Esophagus (tissue), 2 donors: ENCODE results near the gene C1orf116. TPM values are rescaled to one million over a fixed set of nuclear protein-coding genes. Genes with fewer than 3 reads are reported as not detected.

Experiments used
- H3K27ac ChIP-seq, 2 donors: one replicate each; pipeline ENCODE4 v1.5.1; 2013; ENCODE audit warnings: low read depth in 2 of 2, mild to moderate bottlenecking in 2 of 2, inconsistent platforms in 1 of 2, low read length in 1 of 2, moderate library complexity in 1 of 2
- H3K27me3 ChIP-seq, 2 donors: one replicate each; pipeline ENCODE4 v1.6.1; 2013; ENCODE audit warnings: low read length in 2 of 2, control low read depth in 1 of 2, mild to moderate bottlenecking in 1 of 2; ENCODE audit not compliant: insufficient read depth in 2 of 2, control insufficient read depth in 1 of 2
- H3K36me3 ChIP-seq, 2 donors: one replicate each; pipeline ENCODE4 v1.6.1; 2013; ENCODE audit warnings: low read length in 1 of 2; ENCODE audit not compliant: control insufficient read depth in 2 of 2, insufficient read depth in 2 of 2
- H3K4me1 ChIP-seq, 2 donors: one replicate each; pipeline ENCODE4 v1.6.1; 2013; ENCODE audit warnings: low read length in 1 of 2; ENCODE audit not compliant: control insufficient read depth in 2 of 2, insufficient read depth in 2 of 2
- H3K4me3 ChIP-seq, 2 donors: one replicate each; pipeline ENCODE4 v1.5.1; 2013; ENCODE audit warnings: low read length in 2 of 2, mild to moderate bottlenecking in 2 of 2, low read depth in 1 of 2, moderate library complexity in 1 of 2
- H3K9me3 ChIP-seq, 2 donors: one replicate each; pipeline ENCODE4 v1.6.1; 2013; ENCODE audit warnings: mild to moderate bottlenecking in 2 of 2, low read depth in 1 of 2, low read length in 1 of 2, moderate library complexity in 1 of 2; ENCODE audit not compliant: control insufficient read depth in 2 of 2, insufficient read depth in 1 of 2
- WGBS, 2 donors: extraction: QIAGEN DNeasy Blood & Tissue Kit; methylation state at CpG; one replicate each; pipeline ENCODE4 v1.1.7; 2013; 5-methylcytosine and 5-hydroxymethylcytosine counted together
- polyA plus RNA-seq, 2 donors: library from polyadenylated mRNA; stranded (reverse); fragments of 200-250 nt; gene quantifications; one replicate each; pipeline ENCODE4 v1.2.3, GENCODE V29; 2013
- donor health status: healthy with polysubstance abuse.
- donor health status: Bipolar disorder and iron deficiency.

The C1orf116 gene
- polyA plus RNA-seq, 2 donors, result 72.9 to 85.8 TPM

- H3K27ac ChIP-seq, result peak within 1 kb of the TSS; percentile 88 to 99
- no peaks in the 10 kb centered on the region for H3K27me3 ChIP-seq
- WGBS, 2 donors, result 2 to 3% methylated on average over 56 of the region's 56 CpGs
- H3K9me3 ChIP-seq, result no peaks in the 10 kb centered on the region
- peaks cover 0 to 7% of the 10 kb centered on the region in 2 donors for H3K36me3 ChIP-seq
- no peaks in the 10 kb centered on the region for H3K4me1 ChIP-seq
- peak within 1 kb of the TSS; percentile 72 to 97 for H3K4me3 ChIP-seq
These were observed 20.6 kb upstream of the C1orf116 start, which contains the start of gene PFKFB2 for GRCh38 chr1:207052911-207053769. PFKFB2 (plus strand) TSS chr1:207053275; CDS start chr1:207054718, 1,443 bp downstream.

GRCh38 chr1:207051191-207051943 lies 18.8 kb upstream of the C1orf116 start, which contains the start of gene YOD1:
YOD1 (minus strand) TSS chr1:207051208; CDS start chr1:207051030, 178 bp downstream.
- no peaks in the 10 kb centered on the region for H3K27me3 ChIP-seq
- WGBS, 2 donors, result 34 to 55% methylated on average over 15 of the region's 15 CpGs
- peak within 1 kb of the TSS; percentile 88 to 99 for H3K27ac ChIP-seq
- no peaks in the 10 kb centered on the region for H3K4me1 ChIP-seq
- peaks cover 0 to 7% of the 10 kb centered on the region in 2 donors for H3K36me3 ChIP-seq
- H3K4me3 ChIP-seq, result peak within 1 kb of the TSS; percentile 88 to 97
- H3K9me3 ChIP-seq, result no peaks in the 10 kb centered on the region

GRCh38 chr1:207050480-207051190 lies 18.1 kb upstream of the C1orf116 start:
- Histone ChIP-seq H3K9me3 (no peaks in the 10 kb centered on the region), H3K4me1 (no peaks in the 10 kb centered on the region), H3K36me3 (peaks cover 0 to 7% of the 10 kb centered on the region in 2 donors), H3K27ac (peak overlapping the region; percentile 81 to 97), H3K27me3 (no peaks in the 10 kb centered on the region), H3K4me3 (peak overlapping the region; percentile 88 to 97)
- WGBS, 2 donors, result 0 to 1% methylated on average over 47 of the region's 47 CpGs

GRCh38 chr1:207049974-207050391 lies 17.4 kb upstream of the C1orf116 start:
- 1% methylated on average over 6 of the region's 6 CpGs for WGBS, 2 donors
- H3K4me3 ChIP-seq, result peak overlapping the region; percentile 88 to 97
- H3K36me3 ChIP-seq, result peaks cover 0 to 7% of the 10 kb centered on the region in 2 donors
- peak overlapping the region; percentile 81 to 97 for H3K27ac ChIP-seq
- H3K4me1 ChIP-seq, result no peaks in the 10 kb centered on the region
- H3K9me3 ChIP-seq, result no peaks in the 10 kb centered on the region
- no peaks in the 10 kb centered on the region for H3K27me3 ChIP-seq

- 50% methylated on average over 8 of the region's 8 CpGs for WGBS, 2 donors
- no peaks in the 10 kb centered on the region for H3K27me3 ChIP-seq
- no peaks in the 10 kb centered on the region for H3K4me1 ChIP-seq
- no peaks in the 10 kb centered on the region for H3K9me3 ChIP-seq
- peaks cover 0 to 7% of the 10 kb centered on the region in 2 donors for H3K36me3 ChIP-seq
- peak overlapping the region; percentile 44 to 97 for H3K4me3 ChIP-seq
- peak overlapping the region in 1 of 2 donors; percentile 47 for H3K27ac ChIP-seq
These were observed 17.0 kb upstream of the C1orf116 start for GRCh38 chr1:207049514-207049913.

GRCh38 chr1:207049054-207049453 lies 16.5 kb upstream of the C1orf116 start:
- Histone ChIP-seq H3K27ac (no peak overlapping the region), H3K4me1 (no peaks in the 10 kb centered on the region), H3K4me3 (peak overlapping the region in 1 of 2 donors; percentile 97)

GRCh38 chr1:207048041-207048440 lies 15.5 kb upstream of the C1orf116 start:
- no peaks in the 10 kb centered on the region for H3K4me1 ChIP-seq
- no peaks in the 10 kb centered on the region for H3K9me3 ChIP-seq
- H3K27ac ChIP-seq, result no peak overlapping the region
- peaks cover 0 to 7% of the 10 kb centered on the region in 2 donors for H3K36me3 ChIP-seq
- WGBS, 2 donors, result 70 to 77% methylated on average over 6 of the region's 6 CpGs
- H3K27me3 ChIP-seq, result no peaks in the 10 kb centered on the region
- H3K4me3 ChIP-seq, result peak overlapping the region in 1 of 2 donors; percentile 97

More at GRCh38 chr1:207049054-207049453, 16.5 kb upstream of the C1orf116 start:
- Histone ChIP-seq H3K36me3 (peaks cover 0 to 7% of the 10 kb centered on the region in 2 donors), H3K9me3 (no peaks in the 10 kb centered on the region), H3K27me3 (no peaks in the 10 kb centered on the region)
- 81 to 82% methylated on average over 4 of the region's 4 CpGs for WGBS, 2 donors

GRCh38 chr1:207047505-207047904 lies 14.9 kb upstream of the C1orf116 start:
- H3K27me3 ChIP-seq, result no peaks in the 10 kb centered on the region
- H3K4me1 ChIP-seq, result no peaks in the 10 kb centered on the region
- H3K4me3 ChIP-seq, result peak overlapping the region in 1 of 2 donors; percentile 97
- H3K9me3 ChIP-seq, result no peaks in the 10 kb centered on the region
- WGBS, 2 donors, result 82 to 94% methylated on average over 1 of the region's 1 CpG
- no peak overlapping the region for H3K27ac ChIP-seq
- H3K36me3 ChIP-seq, result peaks cover 0 to 7% of the 10 kb centered on the region in 2 donors

- Histone ChIP-seq H3K27ac (no peak overlapping the region), H3K36me3 (peaks cover 0 to 7% of the 10 kb centered on the region in 2 donors), H3K27me3 (no peaks in the 10 kb centered on the region), H3K4me1 (no peaks in the 10 kb centered on the region), H3K4me3 (peak overlapping the region in 1 of 2 donors; percentile 15), H3K9me3 (no peaks in the 10 kb centered on the region)
- WGBS, 2 donors, result 66 to 68% methylated on average over 2 of the region's 2 CpGs
These were observed 12.9 kb upstream of the C1orf116 start for GRCh38 chr1:207045453-207045852.
